ENCODE data around the gene CHST3.

Gene CHST3

GRCh38 chr10:72002354-72003295 lies 38.4 kb downstream of the CHST3 start:
- in situ Hi-C loops (cut with MboI; ENCODE audit: low pct_unique_long_range_greater_than_20kb, low sequenced_read_pairs) = no loop called here
- DNase-seq = no peak

DNA sequence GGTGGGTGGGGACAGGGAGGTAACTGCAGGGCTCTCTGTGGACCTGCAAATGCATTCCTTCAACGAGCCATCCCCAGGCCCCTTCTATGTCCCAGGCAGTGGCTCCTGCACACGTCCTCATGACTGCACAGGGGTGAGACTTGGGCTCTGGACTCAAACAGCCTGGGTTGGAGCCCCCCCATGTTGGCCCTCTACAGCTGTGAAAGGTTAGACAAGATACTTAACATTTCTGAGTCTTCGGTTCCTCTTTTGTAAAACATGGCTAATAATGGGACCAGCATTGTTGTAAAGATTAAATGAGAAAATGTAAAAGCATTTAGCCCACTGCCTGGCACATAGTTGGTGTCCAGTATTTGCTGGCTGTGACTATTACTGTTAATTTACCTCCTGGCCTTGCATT lies 41.8 kb downstream of the CHST3 start:
- in situ Hi-C loops (cut with MboI; ENCODE audit: low pct_unique_long_range_greater_than_20kb, low sequenced_read_pairs) = no loop called here
- no peak for DNase-seq

GRCh38 chr10:72007246-72007892 lies 43.2 kb downstream of the CHST3 start:
- in situ Hi-C loops (cut with MboI; ENCODE audit: low pct_unique_long_range_greater_than_20kb, low sequenced_read_pairs) = no loop called here

DNA sequence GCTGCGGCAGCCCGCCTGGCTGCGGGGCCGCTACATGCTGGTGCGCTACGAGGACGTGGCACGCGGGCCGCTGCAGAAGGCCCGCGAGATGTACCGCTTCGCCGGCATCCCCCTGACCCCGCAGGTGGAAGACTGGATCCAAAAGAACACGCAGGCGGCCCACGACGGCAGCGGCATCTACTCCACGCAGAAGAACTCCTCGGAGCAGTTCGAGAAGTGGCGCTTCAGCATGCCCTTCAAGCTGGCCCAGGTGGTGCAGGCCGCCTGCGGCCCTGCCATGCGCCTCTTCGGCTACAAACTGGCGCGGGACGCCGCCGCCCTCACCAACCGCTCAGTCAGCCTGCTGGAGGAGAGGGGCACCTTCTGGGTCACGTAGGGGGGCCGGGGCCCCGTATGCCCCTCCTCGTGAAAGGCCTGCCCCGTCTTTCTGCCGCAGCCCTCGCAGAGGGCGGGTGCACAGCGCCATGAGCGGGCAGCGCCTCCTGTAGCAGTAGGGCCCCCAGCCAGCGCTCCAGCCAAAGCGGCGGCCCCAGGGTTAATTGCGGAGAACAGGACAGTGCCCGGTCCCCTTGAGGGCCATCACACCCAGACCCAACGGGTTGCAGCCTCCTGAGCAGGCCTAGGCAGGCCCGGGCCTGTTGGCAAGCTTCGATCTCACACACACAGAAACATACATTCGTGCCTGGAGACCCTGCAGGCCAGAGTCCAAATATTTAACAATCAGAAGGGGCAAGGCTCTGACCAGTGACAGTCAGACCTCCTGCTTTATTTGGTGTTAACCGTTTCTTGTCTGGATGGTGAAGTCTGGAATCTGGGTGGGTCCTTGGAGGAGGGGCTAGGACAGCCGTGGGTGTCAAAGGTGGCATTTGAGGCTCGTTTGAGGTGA lies 44.1 kb downstream of the CHST3 start:
- no peak for DNase-seq
- in situ Hi-C loops (cut with MboI; ENCODE audit: low pct_unique_long_range_greater_than_20kb, low sequenced_read_pairs) = no loop called here

More at GRCh38 chr10:72007246-72007892, 43.2 kb downstream of the CHST3 start:
- DNase-seq = no peak

GRCh38 chr10:72009051-72009424 lies 44.8 kb downstream of the CHST3 start:
- no peak for DNase-seq
- in situ Hi-C loops (cut with MboI; ENCODE audit: low pct_unique_long_range_greater_than_20kb, low sequenced_read_pairs) = no loop called here

GRCh38 chr10:72009425-72010081 lies 45.4 kb downstream of the CHST3 start:
- no peak for DNase-seq
- in situ Hi-C loops (cut with MboI; ENCODE audit: low pct_unique_long_range_greater_than_20kb, low sequenced_read_pairs) = no loop called here

- DNase-seq = no peak
- in situ Hi-C loops (cut with MboI; ENCODE audit: low pct_unique_long_range_greater_than_20kb, low sequenced_read_pairs) = no loop called here
Measured at GRCh38 chr10:72010234-72010973, 46.2 kb downstream of the CHST3 start.

DNA sequence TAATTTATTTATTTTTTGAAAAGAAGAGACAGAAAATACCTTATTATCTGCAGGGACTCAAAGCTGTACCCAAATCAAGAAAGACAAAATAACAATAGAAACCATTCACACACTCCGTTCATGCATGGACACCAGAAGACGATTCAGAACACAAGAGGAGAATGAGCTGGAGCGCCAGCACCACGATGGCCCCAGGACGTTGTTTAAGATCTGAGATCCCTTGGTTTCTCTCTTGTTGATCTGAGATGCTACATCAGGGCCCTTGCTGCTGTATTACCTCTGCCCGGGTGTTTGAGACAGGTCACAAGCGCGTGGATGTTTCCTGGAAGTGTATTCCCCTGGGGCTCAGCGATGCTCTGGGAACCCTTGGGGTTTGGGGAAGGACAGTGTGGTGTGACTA lies 46.8 kb downstream of the CHST3 start:
- DNase-seq = no peak
- in situ Hi-C loops (cut with MboI; ENCODE audit: low pct_unique_long_range_greater_than_20kb, low sequenced_read_pairs) = no loop called here

DNA sequence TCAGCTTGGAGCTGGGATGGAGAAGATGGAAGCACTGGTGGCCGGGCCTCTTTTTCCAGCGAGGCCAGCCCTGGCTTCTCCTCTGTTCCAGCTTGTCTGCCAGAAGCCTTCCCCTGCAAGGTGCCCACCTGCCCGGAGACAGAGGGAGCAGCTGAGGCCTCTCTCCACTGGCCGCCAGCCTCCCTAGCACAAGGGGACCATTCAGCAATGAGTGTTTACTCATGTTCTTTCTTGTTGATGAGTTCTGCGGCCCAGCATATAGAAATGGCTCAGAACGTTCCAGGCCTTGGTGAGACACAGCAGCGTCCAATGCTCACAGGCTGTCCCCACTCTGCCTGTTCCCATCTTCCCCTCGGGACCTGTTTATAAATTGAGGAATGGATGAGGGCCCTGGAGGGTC lies 47.3 kb downstream of the CHST3 start:
- in situ Hi-C loops (cut with MboI; ENCODE audit: low pct_unique_long_range_greater_than_20kb, low sequenced_read_pairs) = no loop called here
- no peak for DNase-seq

- no peak for DNase-seq
- in situ Hi-C loops (cut with MboI; ENCODE audit: low pct_unique_long_range_greater_than_20kb, low sequenced_read_pairs) = no loop called here
Measured at GRCh38 chr10:72011976-72012512, 47.8 kb downstream of the CHST3 start.

DNA sequence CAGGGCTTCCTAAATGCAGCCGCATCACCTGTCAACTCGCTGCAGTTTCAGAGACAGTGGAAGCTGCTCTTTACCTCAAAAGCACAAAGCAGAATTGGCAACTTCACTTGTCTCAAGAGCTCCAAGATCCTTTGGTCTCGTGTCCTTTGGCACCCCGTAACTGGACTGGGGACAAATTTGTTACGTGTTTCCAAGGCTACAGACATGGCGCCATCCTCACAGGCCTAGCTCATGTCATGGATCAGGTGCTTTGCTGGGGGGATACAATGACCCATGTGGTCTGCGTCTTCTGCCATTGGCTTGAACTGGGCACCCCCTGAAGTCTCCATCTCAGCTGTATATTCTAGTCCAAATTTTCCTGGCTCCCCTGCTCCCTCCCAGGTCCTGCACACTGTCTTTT lies 48.6 kb downstream of the CHST3 start:
- in situ Hi-C loops (cut with MboI; ENCODE audit: low pct_unique_long_range_greater_than_20kb, low sequenced_read_pairs) = no loop called here
- DNase-seq = no peak

- in situ Hi-C loops (cut with MboI; ENCODE audit: low pct_unique_long_range_greater_than_20kb, low sequenced_read_pairs) = no loop called here
- no peak for DNase-seq
Measured at GRCh38 chr10:72013202-72013945, 49.2 kb downstream of the CHST3 start.

DNA sequence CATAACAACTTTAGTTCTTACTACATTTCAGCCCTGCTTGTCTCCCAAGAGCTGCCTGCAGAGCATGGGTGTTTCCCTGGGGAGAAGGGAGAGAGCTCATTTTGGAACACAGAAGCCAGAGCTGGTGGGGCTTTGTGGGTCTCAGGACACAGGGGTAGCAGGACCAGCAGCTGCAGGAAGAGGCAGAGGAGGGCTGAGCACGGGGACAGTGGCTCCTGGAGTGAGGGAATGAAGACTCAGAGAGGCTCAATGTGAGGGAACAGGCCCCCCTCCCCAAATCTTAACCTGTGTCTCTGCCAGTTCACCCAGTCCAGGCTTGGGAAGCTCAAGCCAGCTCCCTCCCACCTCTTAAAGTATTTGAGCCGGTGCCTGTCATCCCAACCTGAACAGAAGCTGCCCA lies 50.0 kb downstream of the CHST3 start:
- in situ Hi-C loops (cut with MboI; ENCODE audit: low pct_unique_long_range_greater_than_20kb, low sequenced_read_pairs) = no loop called here
- DNase-seq = no peak

DNA sequence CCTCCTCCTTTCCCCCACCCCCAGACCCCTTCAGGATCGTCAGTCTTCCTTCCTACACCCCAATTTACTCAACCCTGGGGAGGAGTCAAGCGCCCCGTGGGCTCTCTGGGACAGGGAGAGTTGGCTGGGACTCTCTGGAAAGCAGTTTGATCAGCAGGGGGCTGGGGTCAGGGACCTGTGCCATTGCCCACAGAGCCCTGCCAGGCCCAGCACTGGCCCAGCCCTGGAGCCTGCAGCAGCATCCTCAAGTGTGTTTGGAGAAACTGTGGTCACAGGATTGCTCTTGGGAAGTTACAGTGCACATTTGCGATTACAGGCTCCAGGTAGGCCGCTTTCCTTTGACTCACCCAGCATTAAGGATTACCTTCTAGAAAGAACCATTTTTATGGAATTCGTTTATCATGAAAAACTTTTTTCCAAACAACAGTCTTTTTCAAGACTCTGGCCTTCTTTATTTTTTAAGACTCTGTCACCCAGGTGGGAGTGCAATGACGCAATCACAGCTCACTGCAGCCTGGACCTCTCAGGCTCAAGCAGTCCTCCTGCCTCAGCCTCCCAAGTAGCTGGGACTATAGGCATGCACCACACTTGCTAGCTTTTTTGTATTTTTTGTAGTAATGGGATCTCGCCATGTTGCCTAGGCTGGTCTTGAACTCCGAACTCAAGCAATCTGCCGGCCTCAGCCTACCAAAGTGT lies 50.7 kb downstream of the CHST3 start:
- no peak for DNase-seq
- in situ Hi-C loops (cut with MboI; ENCODE audit: low pct_unique_long_range_greater_than_20kb, low sequenced_read_pairs) = no loop called here

- in situ Hi-C loops (cut with MboI; ENCODE audit: low pct_unique_long_range_greater_than_20kb, low sequenced_read_pairs) = no loop called here
- no peak for DNase-seq
Measured at GRCh38 chr10:72015841-72016240, 51.6 kb downstream of the CHST3 start.

DNA sequence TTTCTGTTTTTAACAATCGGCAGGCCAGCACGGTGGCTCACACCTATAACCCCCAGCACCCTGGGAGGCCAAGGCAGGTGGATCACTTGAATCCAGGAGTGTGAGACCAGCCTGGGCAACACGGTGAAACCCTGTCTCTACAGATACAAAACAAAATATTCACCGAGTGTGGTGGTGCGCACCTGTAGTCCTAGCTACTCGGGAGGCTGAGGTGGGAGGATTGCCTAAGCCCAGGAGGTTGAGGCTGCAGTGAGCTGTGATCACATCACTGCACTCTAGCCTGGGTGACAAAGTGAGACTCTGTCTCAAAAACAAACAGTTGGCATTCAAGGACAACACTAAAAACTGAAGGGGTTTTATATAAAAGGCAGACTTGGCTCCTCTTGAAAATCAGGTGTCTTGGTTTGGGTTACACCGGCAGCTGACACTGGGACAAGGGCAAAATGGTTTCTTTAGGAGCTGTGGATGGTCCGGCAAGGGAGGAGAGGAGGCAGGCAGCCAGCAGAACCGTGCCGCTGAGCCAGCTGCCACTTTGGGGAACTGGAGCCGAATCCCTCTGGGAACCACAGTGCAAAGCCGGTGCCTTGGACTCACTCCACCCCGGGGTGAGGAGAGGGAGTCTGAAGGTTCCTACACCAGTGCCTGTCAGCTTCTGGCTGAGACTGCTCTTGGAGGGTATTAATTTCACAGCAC lies 52.6 kb downstream of the CHST3 start:
- no peak for DNase-seq
- in situ Hi-C loops (cut with MboI; ENCODE audit: low pct_unique_long_range_greater_than_20kb, low sequenced_read_pairs) = no loop called here
